Esophagus muscularis mucosa (tissue), 4 donors: ENCODE measurements around the gene ZNF334.

Experiments used
- CTCF ChIP-seq, 3 experiments: fragments of 200-600 bp in 2 of 3; fragments of 450-650 bp in 1 of 3; sonication (generic) in 2 of 3; IDR thresholded peaks; one replicate each; pipeline ENCODE4 v1.5.1; 2017 to 2019; ENCODE audit warnings: antibody characterized with exemption in 3 of 3, mild to moderate bottlenecking in 2 of 3, moderate library complexity in 1 of 3
- EP300 ChIP-seq: sonication (generic); formaldehyde crosslinking; IDR thresholded peaks from one replicate; pipeline ENCODE4 v1.6.1; 2017; ENCODE audit warnings: antibody characterized with exemption
- POLR2A ChIP-seq: fragments of 450-650 bp; IDR thresholded peaks from one replicate; pipeline ENCODE4 v1.6.1; 2017; ENCODE audit warnings: antibody characterized with exemption, moderate library complexity, mild to moderate bottlenecking, low read depth

DNA sequence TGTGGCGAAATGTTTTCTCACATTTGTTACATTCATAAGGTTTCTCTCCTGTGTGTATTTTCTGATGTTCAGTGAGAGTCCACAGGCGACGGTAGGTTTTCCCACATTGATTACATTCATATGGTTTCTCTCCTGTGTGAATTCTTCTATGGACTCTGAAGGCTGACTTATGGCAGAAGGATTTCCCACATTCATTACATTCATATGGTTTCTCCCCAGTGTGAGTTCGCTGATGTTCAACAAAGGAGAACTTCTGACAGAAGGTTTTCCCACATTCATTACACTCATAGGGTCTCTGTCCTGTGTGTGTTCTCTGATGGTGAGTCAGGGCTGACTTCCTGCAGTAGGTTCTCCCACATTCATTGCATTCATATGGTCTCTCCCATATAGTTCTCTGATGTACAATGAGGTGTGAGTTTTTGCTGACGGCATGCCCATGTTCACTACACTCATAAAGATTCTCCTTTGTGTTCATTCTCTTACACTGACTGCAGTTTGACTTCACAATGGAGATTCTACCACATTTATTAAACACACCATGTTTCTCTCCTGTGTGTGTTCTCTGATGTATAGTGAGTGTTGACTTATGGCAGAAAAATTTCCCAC lies 11.9 kb downstream of the ZNF334 start:
- no peak for TF ChIP-seq POLR2A
- no peak for TF ChIP-seq CTCF (IDR thresholded peaks at IDR 0.05)
- no peak for TF ChIP-seq EP300
